Stromal cell of bone marrow (primary cell): Measurements from ENCODE around the gene FAF2.
"Not testable (repeated sequence)": the region's sequence is repeated elsewhere in the genome, so short reads cannot be mapped to it uniquely, and the experiment has no call there.

Experiments
- DNase-seq: peaks from one replicate; pipeline ENCODE4 v3.0.0-alpha.2; 2012; ENCODE audit warnings: low read depth

FAF2 gene

DNA sequence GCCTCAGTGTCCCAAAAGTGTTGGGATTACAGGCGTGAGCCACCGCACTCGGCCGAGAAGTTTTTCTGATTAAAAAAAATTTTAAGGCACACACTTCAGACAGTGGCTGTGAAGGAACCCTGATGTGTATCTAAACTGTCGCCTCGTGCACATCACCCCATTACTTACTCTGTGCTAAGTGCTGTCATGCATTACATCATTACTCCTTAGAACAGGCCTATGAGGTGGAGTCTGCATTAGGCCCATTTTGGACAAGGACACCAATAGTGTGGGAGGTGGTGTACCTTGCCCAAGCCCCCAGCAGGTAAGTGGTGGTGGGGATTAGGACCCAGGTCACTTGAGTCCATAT, 97.2 kb downstream of the FAF2 start:
- no peak for DNase-seq

- no peak for DNase-seq
Observed at GRCh38 chr5:176545737-176546509, 97.7 kb downstream of the FAF2 start.

GRCh38 chr5:176547802-176548201, 99.6 kb downstream of the FAF2 start:
- no peak for DNase-seq

DNA sequence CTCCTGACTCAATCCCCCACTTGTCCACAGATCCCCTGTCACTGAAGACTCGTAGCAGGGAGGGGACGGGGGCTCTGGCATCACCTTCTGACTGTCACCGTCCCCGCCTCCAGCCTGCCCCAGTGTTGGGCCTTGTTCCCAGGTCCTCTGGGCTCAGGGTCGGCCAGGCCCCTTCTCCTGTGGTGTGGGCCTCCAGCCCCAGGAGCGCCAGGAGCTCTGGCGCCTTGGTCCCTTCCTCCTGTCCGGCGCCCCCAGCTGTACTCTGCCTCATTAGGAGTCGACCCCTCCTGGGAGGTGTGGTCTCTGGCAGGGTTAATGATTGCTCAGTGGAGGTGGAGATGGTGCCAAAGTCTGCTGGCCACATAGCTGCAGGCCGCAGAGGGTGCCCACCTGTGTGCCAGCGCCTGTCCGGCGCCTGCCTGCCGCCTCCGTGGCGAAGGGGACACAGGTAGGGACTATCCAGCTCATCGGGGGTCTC, 100.8 kb downstream of the FAF2 start, which contains the start of gene CDHR2:
Gene CDHR2 (plus strand): TSS at position 376 of the 478 bp plus-strand sequence. CDS start 16,011 bp downstream, outside the sequence.
- no peak for DNase-seq

DNA sequence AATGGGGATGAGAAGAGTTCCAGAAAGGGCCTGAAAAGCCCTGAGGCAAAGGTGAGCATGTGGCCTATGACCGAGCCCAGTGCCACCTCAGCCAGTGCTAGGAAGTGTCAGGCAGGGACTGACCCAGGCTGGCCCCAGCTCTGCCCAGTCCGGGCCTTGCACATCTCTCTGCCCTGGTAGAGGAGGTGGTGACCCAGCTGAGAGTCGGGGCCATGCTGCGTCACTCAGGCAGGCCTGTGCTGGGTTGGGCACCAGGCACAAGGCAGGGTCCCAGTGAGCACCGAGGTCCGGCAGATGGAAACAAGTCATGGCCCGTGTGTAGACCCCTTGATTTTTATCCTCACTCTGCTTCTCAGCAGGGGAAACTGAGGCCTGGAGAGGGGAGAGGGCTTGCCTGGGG, 101.7 kb downstream of the FAF2 start:
- no peak for DNase-seq

GRCh38 chr5:176550275-176550831, 102.2 kb downstream of the FAF2 start:
- no peak for DNase-seq

GRCh38 chr5:176550937-176551336, 102.8 kb downstream of the FAF2 start:
- DNase-seq: not testable (repeated sequence)

GRCh38 chr5:176552332-176552869, 104.2 kb downstream of the FAF2 start:
- no peak for DNase-seq

DNA sequence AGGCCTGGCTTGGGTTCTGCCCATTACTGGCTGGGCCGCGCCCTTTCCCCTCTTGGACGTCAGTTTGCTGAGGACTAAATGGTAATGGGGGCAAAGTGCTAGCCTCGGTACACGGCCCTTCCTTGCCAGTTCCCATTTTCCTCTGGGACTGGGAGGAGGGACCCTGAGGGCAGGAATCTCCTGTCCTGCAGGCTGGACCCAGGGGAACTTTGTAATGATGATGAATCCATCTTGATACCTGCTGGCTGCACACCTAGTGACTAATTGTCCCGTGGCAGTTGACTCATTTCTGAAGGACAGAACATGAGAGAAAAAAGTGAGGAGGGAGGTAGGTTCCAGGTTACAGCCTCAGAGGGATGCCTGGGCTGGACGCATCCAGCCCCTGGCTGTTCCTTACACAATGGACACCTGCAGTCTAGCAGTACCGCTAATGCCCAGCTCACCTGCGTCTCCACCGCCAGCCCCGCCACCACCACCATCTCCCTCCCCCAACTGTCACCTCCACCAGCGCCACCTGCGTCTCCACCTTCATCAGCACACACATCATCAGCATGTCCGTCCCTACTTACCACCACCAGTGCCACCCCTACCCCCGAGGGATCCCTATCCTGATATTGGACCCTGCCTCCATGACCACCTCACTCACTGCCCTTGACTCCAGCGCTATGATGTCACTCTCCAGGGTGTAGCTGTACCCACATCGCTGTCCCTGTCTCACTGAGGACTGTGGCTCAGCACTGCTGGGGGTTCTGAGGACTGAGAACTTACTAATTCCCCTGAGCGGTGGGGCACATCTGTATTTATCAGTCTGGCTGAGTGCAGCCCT, 105.3 kb downstream of the FAF2 start:
- DNase-seq: no peak

DNA sequence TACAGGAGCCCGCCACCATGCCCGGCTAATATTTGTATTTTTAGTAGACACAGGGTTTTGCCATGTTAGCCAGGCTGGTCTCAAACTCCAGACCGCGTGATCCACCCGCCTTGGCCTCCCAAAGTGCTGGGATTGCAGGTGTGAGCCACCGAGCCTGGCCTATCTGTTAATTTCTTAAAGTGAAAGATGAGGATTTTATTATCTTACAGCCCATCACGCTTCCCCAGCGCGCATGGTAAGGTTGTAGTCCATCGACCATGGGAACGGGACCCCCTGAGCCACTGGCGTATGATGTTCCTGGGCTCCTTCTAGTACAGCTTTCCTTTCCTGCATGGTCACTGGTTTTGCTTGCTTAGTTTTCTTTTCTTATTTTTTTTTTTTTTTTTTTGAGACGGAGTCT, 109.7 kb downstream of the FAF2 start:
- DNase-seq: no peak
